ENCODE data around the gene CCL20. TPM values are rescaled to one million over a fixed set of nuclear protein-coding genes. Genes with fewer than 3 reads are reported as not detected.

CCL20 gene
- total and polyA plus RNA-seq, 2 of the 8 experiments (the other 6 are each of a cell fraction or from before 2014, with no cell fraction given) = not detected

DNA sequence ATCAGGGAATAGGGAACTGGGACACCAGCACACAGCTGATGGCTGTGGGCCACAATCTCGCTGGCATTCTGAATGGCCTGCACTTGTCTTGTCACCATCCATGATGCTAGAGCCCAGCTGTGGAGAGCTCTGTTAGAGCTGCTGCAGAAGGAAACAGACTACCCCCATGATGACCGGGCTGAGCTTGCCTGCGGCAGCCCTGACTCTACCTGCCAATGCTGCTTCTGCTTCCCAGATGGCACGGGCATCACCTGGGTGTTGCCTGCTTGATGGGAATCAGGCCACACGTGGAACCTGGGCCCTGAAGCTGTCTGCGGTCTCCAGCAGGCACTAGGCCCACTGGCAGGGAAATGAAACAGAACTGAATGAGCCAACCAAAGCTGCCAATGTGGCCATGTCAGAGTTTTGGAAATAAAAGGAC lies 46.6 kb downstream of the CCL20 start:
- no peak overlapping the region for H2BK120ac ChIP-seq (replicated peaks; ENCODE audit: low read depth, low read length)
- no peak overlapping the region for H3K23ac ChIP-seq (ENCODE audit: insufficient read length)
- ChIA-PET POLR2A (ENCODE audit: partially characterized antibody) (no interaction called here), CTCF (ENCODE audit: partially characterized antibody) (interaction anchor here (0.6 to 6.0 kb wide), 13 partner anchors 12 to 652 kb away, joined by 3 to 58 read pairs (median 4); partner anchors contain the start of genes DAW1 and SCYGR8)
- H4K20me1 ChIP-seq (replicated peaks in 1 of 2; ENCODE audit: control insufficient read depth in 1 of 2, insufficient read depth in 2 of 2, low read length in 2 of 2) = no peaks in the 10 kb centered on the region
- H2BK20ac ChIP-seq (ENCODE audit: low read length) = no peak overlapping the region
- H3K4ac ChIP-seq (replicated peaks; ENCODE audit: insufficient read length, low read depth, low read length) = no peak overlapping the region
- no peak overlapping the region for H2BK5ac ChIP-seq (ENCODE audit: low read depth, low read length)
- H3K79me1 ChIP-seq (ENCODE audit: low read depth, low read length) = no peaks in the 10 kb centered on the region
- no peak overlapping the region for H3K4me3 ChIP-seq (ENCODE audit: extremely low read depth in 1 of 4, insufficient read depth in 2 of 4, low read depth in 3 of 4, low read length in 4 of 4)
- H2BK12ac ChIP-seq (ENCODE audit: low read depth, low read length) = no peak overlapping the region
- no peak overlapping the region for H3K18ac ChIP-seq (ENCODE audit: extremely low read depth, low read length)
- no peaks in the 10 kb centered on the region for H3K79me2 ChIP-seq (ENCODE audit: control insufficient read depth in 1 of 2, insufficient read depth in 2 of 2, low read length in 2 of 2)
- H4K8ac ChIP-seq (ENCODE audit: extremely low read depth, insufficient read depth, low read length) = no peak overlapping the region
- FAIRE-seq (no peak), DNase-seq (ENCODE audit: low read depth in 1 of 2, low spot score in 2 of 2) (no peak)
- H2AK5ac ChIP-seq (ENCODE audit: low read depth, low read length) = no peak overlapping the region
- no peak overlapping the region for H3K56ac ChIP-seq (replicated peaks; ENCODE audit: insufficient read length, low read depth, low read length)
- H3K4me2 ChIP-seq (ENCODE audit: insufficient read depth in 1 of 2, low read depth in 2 of 2, low read length in 2 of 2) = no peak overlapping the region
- H3K14ac ChIP-seq (ENCODE audit: insufficient read length) = no peak overlapping the region
- H2AFZ ChIP-seq (ENCODE audit: low read length) = 0 out of 2 replicates have a peak overlapping the region, but pooled peaks have one; percentile 23
- H3K4me1 ChIP-seq (replicated peaks in 1 of 4; ENCODE audit: control insufficient read depth in 3 of 4, insufficient read depth in 4 of 4, low read length in 3 of 4) = peaks cover 3 to 11% (median 5%) of the 10 kb centered on the region in 4 experiments; a peak in 6 of 7 replicates
- H3K9ac ChIP-seq (replicated peaks in 1 of 4; ENCODE audit: extremely low read depth in 1 of 4, low read depth in 3 of 4, low read length in 3 of 4) = no peak overlapping the region
- WGBS, 2 experiments (ENCODE audit: extremely low coverage in 1 of 2, insufficient coverage in 1 of 2, insufficient read length in 1 of 2, insufficient replicate concordance in 2 of 2, low coverage in 1 of 2, low lambda C conversion rate in 2 of 2, missing lambda C conversion rate in 1 of 2) = 91% methylated on average over 6 of the region's 6 CpGs; no CpG with 5 or more reads in 1 of the 2 experiments
- H3K23me2 ChIP-seq (ENCODE audit: low read depth, low read length) = no peaks in the 10 kb centered on the region
- no peaks in the 10 kb centered on the region for H3K27me3 ChIP-seq (replicated peaks in 1 of 4; ENCODE audit: control insufficient read depth in 3 of 4, extremely low read depth in 1 of 4, insufficient read depth in 3 of 4, low read length in 3 of 4)
- no peaks in the 10 kb centered on the region for H3K9me3 ChIP-seq (ENCODE audit: insufficient read depth in 2 of 2, low read depth in 1 of 2, low read length in 1 of 2)
- H2BK15ac ChIP-seq (ENCODE audit: low read length) = no peak overlapping the region
- H3K36me3 ChIP-seq (ENCODE audit: control insufficient read depth in 2 of 4, insufficient read depth in 4 of 4, low read length in 3 of 4) = no peaks in the 10 kb centered on the region
- no peak overlapping the region for H3K27ac ChIP-seq (ENCODE audit: low read depth, low read length)
- H4K91ac ChIP-seq (replicated peaks; ENCODE audit: insufficient read length, low read length) = no peak overlapping the region
- no peak overlapping the region for H4K5ac ChIP-seq (ENCODE audit: insufficient read length, low read depth, low read length)
- TF ChIP-seq TAF1 (IDR thresholded peaks at IDR 0.05; ENCODE audit: low read depth, low read length) (no peak), CREB1 (IDR thresholded peaks at IDR 0.05) (no peak), SIN3A (conservative IDR thresholded peaks at IDR 0.05 in 1 of 2, IDR thresholded peaks at IDR 0.05 in 1 of 2; ENCODE audit: low read depth in 1 of 2, low read length in 2 of 2) (no peak), CBX5 (IDR thresholded peaks at IDR 0.05; ENCODE audit: low read depth, low read length) (no peak), BCL11A (IDR thresholded peaks at IDR 0.05; ENCODE audit: low read depth in 2 of 2, low read length in 2 of 2) (no peak), TCF12 (IDR thresholded peaks at IDR 0.05; ENCODE audit: low read depth, low read length) (no peak), EP300 (IDR thresholded peaks at IDR 0.05; ENCODE audit: borderline replicate concordance in 1 of 2, low read depth in 2 of 2, low read length in 2 of 2) (no peak), TBP (IDR thresholded peaks at IDR 0.05; ENCODE audit: low read depth, low read length) (no peak), GTF2F1 (IDR thresholded peaks at IDR 0.05; ENCODE audit: borderline replicate concordance, low read depth, low read length) (no peak), BRCA1 (IDR thresholded peaks at IDR 0.05; ENCODE audit: low read depth, low read length) (no peak), HDAC6 (IDR thresholded peaks at IDR 0.05; ENCODE audit: low read depth, low read length) (no peak), EZH2 (IDR thresholded peaks at IDR 0.05; ENCODE audit: low read depth, low read length, severe bottlenecking) (no peak)

All from H1 (cell line).